ENCODE data around the gene ARMH4. TPM values are rescaled to one million over a fixed set of nuclear protein-coding genes. Genes with fewer than 3 reads are reported as not detected.
A peak's percentile ranks its signal among the peaks of the same experiment; 100 is the strongest.

The ARMH4 gene
- total RNA-seq, 4 donors from 2014 or later, result 5.0 to 8.0 (median 5.8) TPM

- Histone ChIP-seq H3K27ac (replicated peaks in 1 of 4) (no peak overlapping the region), H3K9me3 (no peaks in the 10 kb centered on the region), H3K4me3 (no peak overlapping the region), H3K4me1 (no peaks in the 10 kb centered on the region), H3K36me3 (no peaks in the 10 kb centered on the region), H3K27me3 (no peaks in the 10 kb centered on the region)
- 61% methylated on average over 2 of the region's 2 CpGs for WGBS
- no peak for DNase-seq (ENCODE audit: extremely low spot score)
- intact Hi-C loops (cut with DNase I), result no loop called here
- TF ChIP-seq EP300 (IDR thresholded peaks at IDR 0.05), result no peak
- TF ChIP-seq POLR2AphosphoS5 (IDR thresholded peaks at IDR 0.05), result no peak
- TF ChIP-seq, protein P1, sequence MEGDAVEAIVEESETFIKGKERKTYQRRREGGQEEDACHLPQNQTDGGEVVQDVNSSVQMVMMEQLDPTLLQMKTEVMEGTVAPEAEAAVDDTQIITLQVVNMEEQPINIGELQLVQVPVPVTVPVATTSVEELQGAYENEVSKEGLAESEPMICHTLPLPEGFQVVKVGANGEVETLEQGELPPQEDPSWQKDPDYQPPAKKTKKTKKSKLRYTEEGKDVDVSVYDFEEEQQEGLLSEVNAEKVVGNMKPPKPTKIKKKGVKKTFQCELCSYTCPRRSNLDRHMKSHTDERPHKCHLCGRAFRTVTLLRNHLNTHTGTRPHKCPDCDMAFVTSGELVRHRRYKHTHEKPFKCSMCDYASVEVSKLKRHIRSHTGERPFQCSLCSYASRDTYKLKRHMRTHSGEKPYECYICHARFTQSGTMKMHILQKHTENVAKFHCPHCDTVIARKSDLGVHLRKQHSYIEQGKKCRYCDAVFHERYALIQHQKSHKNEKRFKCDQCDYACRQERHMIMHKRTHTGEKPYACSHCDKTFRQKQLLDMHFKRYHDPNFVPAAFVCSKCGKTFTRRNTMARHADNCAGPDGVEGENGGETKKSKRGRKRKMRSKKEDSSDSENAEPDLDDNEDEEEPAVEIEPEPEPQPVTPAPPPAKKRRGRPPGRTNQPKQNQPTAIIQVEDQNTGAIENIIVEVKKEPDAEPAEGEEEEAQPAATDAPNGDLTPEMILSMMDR (IDR thresholded peaks at IDR 0.05), result no peak
- no peak for TF ChIP-seq POLR2A (IDR thresholded peaks at IDR 0.05; ENCODE audit: low read depth)
Observed at GRCh38 chr14:58189176-58189575, 37.2 kb upstream of the ARMH4 start.

- intact Hi-C loops (cut with DNase I), result no loop called here
- no peaks in the 10 kb centered on the region for H3K27me3 ChIP-seq
- WGBS, result 85% methylated on average over 5 of the region's 5 CpGs
- H3K4me3 ChIP-seq, result no peak overlapping the region
- H3K27ac ChIP-seq (replicated peaks in 1 of 4), result no peak overlapping the region
- no peaks in the 10 kb centered on the region for H3K9me3 ChIP-seq
- DNase-seq (ENCODE audit: extremely low spot score), result peak; percentile 62
- H3K4me1 ChIP-seq, result no peaks in the 10 kb centered on the region
- TF ChIP-seq POLR2AphosphoS5 (IDR thresholded peaks at IDR 0.05) (no peak), EP300 (IDR thresholded peaks at IDR 0.05) (no peak), POLR2A (IDR thresholded peaks at IDR 0.05; ENCODE audit: low read depth) (no peak)
- TF ChIP-seq, protein P1 (IDR thresholded peaks at IDR 0.05), result no peak
- no peaks in the 10 kb centered on the region for H3K36me3 ChIP-seq
Observed at GRCh38 chr14:58177125-58177524, 25.1 kb upstream of the ARMH4 start.

- TF ChIP-seq, protein P1 (IDR thresholded peaks at IDR 0.05), result no peak
- peak in 1 of 2 donors; percentile 43 for TF ChIP-seq POLR2AphosphoS5 (IDR thresholded peaks at IDR 0.05)
- H3K27me3 ChIP-seq, result no peaks in the 10 kb centered on the region
Observed at GRCh38 chr14:58171090-58171489, 19.1 kb upstream of the ARMH4 start.

GRCh38 chr14:58167891-58168290 lies 15.9 kb upstream of the ARMH4 start:
- Histone ChIP-seq H3K4me1 (peaks cover 0 to 13% (median 0%) of the 10 kb centered on the region in 4 donors), H3K4me3 (no peak overlapping the region), H3K36me3 (no peaks in the 10 kb centered on the region), H3K9me3 (no peaks in the 10 kb centered on the region), H3K27me3 (no peaks in the 10 kb centered on the region), H3K27ac (replicated peaks in 1 of 4) (no peak overlapping the region)
- intact Hi-C loops (cut with DNase I), result no loop called here
- 87% methylated on average over 5 of the region's 5 CpGs for WGBS
- no peak for DNase-seq (ENCODE audit: extremely low spot score)
- TF ChIP-seq POLR2AphosphoS5 (IDR thresholded peaks at IDR 0.05), result no peak
- TF ChIP-seq POLR2A (IDR thresholded peaks at IDR 0.05; ENCODE audit: low read depth), result no peak
- no peak for TF ChIP-seq EP300 (IDR thresholded peaks at IDR 0.05)
- TF ChIP-seq, protein P1 (IDR thresholded peaks at IDR 0.05), result no peak

More at GRCh38 chr14:58171090-58171489, 19.1 kb upstream of the ARMH4 start:
- intact Hi-C loops (cut with DNase I), result no loop called here
- H3K36me3 ChIP-seq, result no peaks in the 10 kb centered on the region
- H3K4me1 ChIP-seq, result peaks cover 0 to 13% (median 0%) of the 10 kb centered on the region in 4 donors
- H3K27ac ChIP-seq (replicated peaks in 1 of 4), result no peak overlapping the region
- H3K4me3 ChIP-seq, result no peak overlapping the region
- H3K9me3 ChIP-seq, result no peaks in the 10 kb centered on the region
- peak; percentile 87 for DNase-seq (ENCODE audit: extremely low spot score)
- 23% methylated on average over 6 of the region's 6 CpGs for WGBS

GRCh38 chr14:58167057-58167456 lies 15.0 kb upstream of the ARMH4 start:
- H3K36me3 ChIP-seq, result no peaks in the 10 kb centered on the region
- intact Hi-C loops (cut with DNase I), result no loop called here
- no peak overlapping the region for H3K4me3 ChIP-seq
- WGBS, result 54% methylated on average over 1 of the region's 1 CpG
- peaks cover 0 to 13% (median 0%) of the 10 kb centered on the region in 4 donors for H3K4me1 ChIP-seq
- H3K9me3 ChIP-seq, result no peaks in the 10 kb centered on the region
- TF ChIP-seq, protein P1 (IDR thresholded peaks at IDR 0.05), result no peak
- no peaks in the 10 kb centered on the region for H3K27me3 ChIP-seq
- no peak overlapping the region for H3K27ac ChIP-seq (replicated peaks in 1 of 4)
- no peak for DNase-seq (ENCODE audit: extremely low spot score)

All from esophagus muscularis mucosa (tissue), 4 donors.